LNCAP (cell line): ENCODE data around the gene ZC3H12D.

ENCODE experiments used
- TF ChIP-seq, protein P1 (sequence below): fragments of 450-650 bp; IDR thresholded peaks from 2 replicates; pipeline ENCODE4 v1.5.1; 2017; ENCODE audit warnings: mild to moderate bottlenecking

The ZC3H12D gene

GRCh38 chr6:149478631-149479314 lies 6.0 kb downstream of the ZC3H12D start:
- TF ChIP-seq, protein P1, sequence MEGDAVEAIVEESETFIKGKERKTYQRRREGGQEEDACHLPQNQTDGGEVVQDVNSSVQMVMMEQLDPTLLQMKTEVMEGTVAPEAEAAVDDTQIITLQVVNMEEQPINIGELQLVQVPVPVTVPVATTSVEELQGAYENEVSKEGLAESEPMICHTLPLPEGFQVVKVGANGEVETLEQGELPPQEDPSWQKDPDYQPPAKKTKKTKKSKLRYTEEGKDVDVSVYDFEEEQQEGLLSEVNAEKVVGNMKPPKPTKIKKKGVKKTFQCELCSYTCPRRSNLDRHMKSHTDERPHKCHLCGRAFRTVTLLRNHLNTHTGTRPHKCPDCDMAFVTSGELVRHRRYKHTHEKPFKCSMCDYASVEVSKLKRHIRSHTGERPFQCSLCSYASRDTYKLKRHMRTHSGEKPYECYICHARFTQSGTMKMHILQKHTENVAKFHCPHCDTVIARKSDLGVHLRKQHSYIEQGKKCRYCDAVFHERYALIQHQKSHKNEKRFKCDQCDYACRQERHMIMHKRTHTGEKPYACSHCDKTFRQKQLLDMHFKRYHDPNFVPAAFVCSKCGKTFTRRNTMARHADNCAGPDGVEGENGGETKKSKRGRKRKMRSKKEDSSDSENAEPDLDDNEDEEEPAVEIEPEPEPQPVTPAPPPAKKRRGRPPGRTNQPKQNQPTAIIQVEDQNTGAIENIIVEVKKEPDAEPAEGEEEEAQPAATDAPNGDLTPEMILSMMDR: no peak

DNA sequence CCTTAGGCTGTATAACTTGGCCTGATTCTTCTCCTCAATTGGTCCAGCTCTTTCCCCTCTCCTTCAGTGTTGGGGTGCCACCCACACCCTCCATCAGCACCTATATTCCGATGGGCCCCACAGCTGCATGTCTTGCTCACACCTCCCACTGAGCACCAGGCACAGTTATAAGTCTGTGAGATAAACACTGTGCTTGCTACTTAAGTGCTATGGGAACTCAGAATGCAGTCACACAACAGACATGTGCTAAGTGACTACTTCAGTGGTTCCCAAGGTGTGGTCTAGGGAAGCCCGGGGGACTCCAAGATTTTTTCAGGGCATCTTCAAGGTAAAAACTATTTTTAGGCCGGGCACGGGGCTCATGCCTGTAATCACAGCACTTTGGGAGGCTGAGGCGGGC lies 7.3 kb downstream of the ZC3H12D start:
- TF ChIP-seq, protein P1: no peak

- TF ChIP-seq, protein P1: no peak
Measured at GRCh38 chr6:149476789-149477455, 7.9 kb downstream of the ZC3H12D start.

DNA sequence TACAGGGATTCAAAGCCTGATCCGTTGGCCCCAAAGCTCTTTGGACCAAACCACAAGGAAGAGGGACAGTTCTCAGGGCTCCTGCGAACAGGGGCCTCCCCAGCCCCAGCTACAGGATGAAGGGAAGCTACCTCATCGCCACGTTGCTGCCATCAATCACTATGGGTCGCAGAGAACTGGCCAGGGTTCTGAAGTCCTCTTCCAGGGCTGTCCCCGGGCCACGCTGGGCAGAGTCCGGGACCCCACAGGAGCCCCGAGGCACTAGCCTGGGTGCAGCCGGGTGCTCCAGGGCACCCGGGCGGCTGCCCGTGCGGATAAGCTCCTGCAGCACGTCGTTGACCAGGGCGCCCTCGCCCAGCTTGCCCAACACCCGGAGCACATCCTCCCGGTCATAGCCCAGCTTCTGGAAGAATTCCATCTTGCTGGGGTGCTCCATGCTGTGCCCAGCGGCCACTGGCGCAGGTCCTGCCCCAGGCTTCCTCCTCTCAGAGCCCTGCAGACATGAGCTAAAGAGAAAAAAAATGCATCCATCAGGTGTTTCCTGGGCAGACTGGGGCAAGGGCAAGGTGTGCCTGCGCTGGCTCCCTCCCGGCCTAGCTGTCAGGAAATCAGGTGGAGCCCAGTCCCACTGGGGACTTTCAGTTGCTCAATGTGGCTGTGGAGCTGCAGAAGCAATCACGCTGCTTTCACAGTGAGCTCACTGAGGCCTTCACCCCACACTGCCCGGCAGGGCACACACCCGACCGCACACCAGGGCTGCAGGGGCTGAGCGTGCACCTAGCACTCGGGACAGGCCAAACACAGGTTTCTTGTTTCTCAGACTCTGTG lies 10.5 kb downstream of the ZC3H12D start:
- TF ChIP-seq, protein P1: no peak

GRCh38 chr6:149473080-149474052 lies 11.4 kb downstream of the ZC3H12D start:
- TF ChIP-seq, protein P1: no peak

DNA sequence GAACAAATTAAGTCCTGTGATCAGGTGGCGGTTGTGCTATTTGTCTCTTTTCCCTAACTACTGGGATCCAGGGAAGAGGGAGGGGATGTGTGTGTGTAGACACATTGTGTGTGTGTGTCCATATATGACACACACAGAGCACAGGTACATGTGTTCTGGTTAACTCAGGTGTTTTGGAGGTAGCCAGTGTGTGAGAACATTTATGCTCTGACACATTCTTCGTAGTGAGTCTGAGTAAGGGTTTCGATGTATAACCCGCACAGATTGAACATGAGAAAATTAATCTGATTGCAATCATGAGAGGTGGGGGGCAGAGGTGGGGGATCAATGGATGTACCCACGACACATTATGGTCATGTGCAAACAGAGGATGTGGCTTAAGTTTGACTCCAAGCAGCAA lies 12.6 kb downstream of the ZC3H12D start:
- TF ChIP-seq, protein P1: no peak

GRCh38 chr6:149471801-149472200 lies 13.0 kb downstream of the ZC3H12D start:
- TF ChIP-seq, protein P1: no peak
